ENCODE results near the gene ZEB1.

- TF ChIP-seq POLR2AphosphoS5 (IDR thresholded peaks at IDR 0.05) (no peak), POLR2A (IDR thresholded peaks at IDR 0.05) (no peak)
- TF ChIP-seq, protein P1, sequence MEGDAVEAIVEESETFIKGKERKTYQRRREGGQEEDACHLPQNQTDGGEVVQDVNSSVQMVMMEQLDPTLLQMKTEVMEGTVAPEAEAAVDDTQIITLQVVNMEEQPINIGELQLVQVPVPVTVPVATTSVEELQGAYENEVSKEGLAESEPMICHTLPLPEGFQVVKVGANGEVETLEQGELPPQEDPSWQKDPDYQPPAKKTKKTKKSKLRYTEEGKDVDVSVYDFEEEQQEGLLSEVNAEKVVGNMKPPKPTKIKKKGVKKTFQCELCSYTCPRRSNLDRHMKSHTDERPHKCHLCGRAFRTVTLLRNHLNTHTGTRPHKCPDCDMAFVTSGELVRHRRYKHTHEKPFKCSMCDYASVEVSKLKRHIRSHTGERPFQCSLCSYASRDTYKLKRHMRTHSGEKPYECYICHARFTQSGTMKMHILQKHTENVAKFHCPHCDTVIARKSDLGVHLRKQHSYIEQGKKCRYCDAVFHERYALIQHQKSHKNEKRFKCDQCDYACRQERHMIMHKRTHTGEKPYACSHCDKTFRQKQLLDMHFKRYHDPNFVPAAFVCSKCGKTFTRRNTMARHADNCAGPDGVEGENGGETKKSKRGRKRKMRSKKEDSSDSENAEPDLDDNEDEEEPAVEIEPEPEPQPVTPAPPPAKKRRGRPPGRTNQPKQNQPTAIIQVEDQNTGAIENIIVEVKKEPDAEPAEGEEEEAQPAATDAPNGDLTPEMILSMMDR (IDR thresholded peaks at IDR 0.05): no peak
Measured at GRCh38 chr10:31270954-31271353, 48.1 kb upstream of the ZEB1 start.

Measured in transverse colon (tissue), 4 donors.